Stimulated activated CD4-positive, alpha-beta T cell treated with anti-CD3 and anti-CD28 coated beads, Interleukin-1b, Interleukin-23, amount 100 ng/mL, for 1 hour (primary cell): ENCODE measurements around the gene ARHGAP15.

Experiments
- DNase-seq, 2 donors: peaks; one replicate each; pipeline ENCODE4 v3.0.0-alpha.2; 2020; ENCODE audit warnings: low read depth in 2 of 2

The ARHGAP15 gene

DNA sequence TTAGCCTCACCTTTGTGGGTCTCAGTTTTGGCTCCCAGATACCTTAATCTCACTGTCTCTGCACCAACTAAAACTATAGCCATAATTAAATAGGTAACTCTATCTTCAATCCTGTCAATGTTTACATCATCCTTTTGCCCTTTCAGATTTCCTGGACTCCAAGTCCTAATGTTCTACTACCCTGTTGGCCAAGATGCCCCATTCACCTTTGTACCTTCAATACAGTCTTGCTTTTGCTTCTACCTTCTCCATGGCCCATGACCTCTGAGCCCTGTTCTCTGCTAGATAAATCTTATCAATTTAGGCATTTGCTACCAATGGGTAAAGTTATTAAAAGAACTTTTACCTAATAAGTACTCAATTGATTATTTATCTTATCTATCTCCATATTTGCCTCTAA, 635.5 kb downstream of the ARHGAP15 start:
- DNase-seq = no peak

DNA sequence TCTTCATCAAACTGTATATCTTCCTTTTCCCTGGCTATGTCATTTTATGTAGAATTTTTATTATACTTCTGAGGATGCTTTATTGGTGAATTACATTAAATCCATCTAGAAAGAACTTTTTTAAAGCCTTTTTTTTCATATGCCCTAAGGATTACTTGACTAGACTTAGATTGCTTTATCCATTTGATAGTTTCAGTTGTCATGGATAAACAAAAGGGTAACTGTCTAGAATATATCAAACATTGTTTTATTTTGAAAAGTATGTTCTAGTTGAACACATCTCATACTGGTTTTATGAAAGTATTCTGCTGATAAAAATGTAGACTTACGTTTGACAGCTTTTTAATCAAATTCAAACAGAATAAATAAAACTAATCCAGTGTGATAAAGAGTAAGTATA, 639.8 kb downstream of the ARHGAP15 start:
- no peak for DNase-seq

DNA sequence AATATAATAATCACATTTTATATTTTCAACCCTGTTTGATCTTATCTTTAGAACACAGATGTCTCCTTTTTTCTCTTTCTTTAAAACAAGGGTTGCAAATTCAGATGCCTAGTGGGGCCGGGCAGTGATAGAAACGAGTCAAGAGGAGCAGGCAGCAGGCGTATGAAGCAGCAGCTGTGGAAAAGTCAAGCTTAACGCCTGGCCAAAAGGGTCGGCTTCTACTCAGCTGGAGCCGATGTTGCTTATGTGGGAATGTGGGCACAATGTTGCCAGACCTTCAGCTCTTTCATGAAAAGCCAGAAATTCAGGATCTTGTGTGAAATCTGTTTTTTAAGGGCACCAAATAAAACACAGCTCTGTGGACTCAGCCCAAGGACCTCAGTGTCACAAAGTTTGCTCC, 642.7 kb downstream of the ARHGAP15 start:
- no peak for DNase-seq

DNA sequence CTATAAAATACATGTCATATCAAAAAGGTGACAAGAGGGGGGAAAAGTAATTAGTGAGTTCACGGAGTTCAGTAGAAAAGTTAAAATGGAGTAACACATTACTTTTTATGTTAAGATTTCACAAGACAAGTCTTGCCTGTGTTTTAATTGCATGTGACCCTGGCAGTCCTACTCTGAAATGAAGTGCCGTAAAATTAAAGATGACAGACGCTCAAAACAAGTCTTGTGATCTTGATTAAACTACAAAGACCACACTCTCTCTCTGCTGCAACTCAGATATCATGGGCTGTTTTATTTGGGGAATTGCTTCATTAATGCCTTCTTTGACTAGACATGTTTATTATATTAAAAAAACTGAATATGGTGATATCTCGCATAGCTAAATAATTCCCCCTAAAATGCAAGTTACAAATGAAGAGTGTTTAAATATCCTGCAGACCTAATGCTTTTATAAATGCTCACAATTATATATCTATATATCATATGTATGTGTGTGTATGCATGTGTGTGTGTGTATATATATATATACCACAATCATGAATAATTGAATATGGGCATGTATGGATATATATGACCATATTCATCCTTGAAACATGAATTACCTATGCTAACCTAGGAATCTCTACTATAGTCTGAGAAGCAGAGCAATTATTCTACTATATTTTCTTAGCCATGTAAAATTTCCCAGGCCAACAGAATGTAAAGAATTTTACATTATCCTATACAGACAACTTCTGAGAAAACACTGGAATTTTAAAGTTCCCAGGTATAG, 647.5 kb downstream of the ARHGAP15 start:
- DNase-seq = no peak

DNA sequence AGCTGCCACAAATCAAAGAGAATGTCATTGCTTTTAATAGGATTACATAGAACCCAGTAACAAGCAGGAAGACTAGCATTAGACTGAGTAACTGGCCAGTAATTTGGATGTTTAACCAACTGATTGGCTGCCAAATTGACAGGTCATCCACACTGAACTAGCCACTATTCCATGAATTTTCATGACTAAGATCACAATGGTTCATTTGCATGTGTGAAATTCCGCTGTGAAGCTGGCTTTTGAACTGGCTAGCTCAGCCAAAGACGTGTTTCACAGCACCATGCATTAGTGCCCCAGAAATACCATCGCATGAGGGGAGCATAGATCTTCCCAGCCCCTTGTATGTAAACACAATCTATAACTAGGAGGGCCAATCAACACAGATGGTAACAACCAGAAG, 649.8 kb downstream of the ARHGAP15 start:
- DNase-seq = no peak

DNA sequence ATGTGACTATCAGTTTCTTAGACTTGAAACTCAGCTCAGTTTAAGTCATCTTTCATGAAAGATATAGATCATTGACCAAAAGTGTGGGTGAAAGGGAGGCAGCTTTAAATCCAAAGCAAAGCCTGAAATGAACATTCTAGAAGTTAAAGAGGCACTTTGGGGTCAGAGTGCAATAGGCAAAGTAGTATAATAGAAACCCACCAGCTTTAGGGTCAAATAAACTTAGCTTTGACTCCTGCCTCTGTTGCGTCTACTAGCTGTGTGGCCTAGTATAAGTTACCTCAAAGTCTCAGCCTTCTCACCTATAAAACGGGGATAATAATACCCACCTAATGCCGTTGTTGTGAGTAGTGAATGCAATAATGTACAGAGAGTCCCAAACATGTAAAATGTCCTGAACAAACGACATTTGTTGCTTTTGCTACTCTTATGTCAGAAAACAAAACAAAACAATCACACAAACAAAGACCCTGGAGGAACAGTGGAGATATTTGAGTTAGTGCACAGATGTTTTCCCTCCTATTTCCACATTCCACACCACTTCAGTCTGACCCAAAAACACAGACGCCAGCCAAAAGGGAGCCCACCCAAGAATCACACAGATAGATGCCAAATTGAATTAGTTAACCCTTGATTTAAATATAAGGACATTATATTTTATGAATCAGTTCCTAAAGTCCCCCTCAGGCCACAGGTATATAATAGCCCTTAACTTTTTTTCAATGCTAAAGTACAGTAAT, 657.0 kb downstream of the ARHGAP15 start:
- DNase-seq = no peak

DNA sequence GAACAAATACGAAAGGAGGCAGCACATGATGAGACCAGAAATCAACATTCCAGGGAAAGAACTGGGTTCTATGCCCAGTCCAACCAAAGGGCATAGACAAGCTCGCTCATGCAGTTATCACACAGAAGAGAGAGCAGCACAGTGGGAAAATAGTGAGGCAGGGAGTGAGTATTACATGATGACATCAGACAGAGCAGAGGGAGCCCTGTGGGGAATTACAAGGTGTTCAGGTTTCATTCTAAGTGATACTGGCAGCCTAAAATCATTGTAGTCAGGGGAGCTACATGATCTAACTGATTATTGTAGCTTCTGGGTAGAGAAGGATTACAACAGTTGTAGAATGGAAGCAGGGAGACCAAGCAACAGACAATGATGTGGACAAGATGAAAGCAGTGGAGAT, 658.5 kb downstream of the ARHGAP15 start:
- no peak for DNase-seq

DNA sequence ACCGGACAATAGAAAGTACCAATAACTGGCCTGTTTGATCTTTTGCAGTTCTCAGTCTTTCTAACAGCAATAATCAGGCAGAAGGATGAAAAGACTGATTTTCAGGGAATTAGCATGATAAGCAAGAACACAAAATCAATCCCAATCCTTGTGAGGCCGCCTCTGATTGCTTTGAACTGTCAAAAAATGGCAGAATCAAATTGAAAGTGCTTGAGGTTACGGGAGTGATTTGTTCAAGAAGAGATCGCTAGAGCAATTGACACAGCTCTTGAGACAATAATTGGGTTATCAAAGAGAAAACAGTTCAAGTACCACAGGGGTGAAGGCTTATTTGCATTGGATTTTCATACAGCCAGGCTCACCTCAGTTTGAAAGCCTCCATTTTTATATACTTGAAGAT, 663.4 kb downstream of the ARHGAP15 start:
- DNase-seq = no peak

DNA sequence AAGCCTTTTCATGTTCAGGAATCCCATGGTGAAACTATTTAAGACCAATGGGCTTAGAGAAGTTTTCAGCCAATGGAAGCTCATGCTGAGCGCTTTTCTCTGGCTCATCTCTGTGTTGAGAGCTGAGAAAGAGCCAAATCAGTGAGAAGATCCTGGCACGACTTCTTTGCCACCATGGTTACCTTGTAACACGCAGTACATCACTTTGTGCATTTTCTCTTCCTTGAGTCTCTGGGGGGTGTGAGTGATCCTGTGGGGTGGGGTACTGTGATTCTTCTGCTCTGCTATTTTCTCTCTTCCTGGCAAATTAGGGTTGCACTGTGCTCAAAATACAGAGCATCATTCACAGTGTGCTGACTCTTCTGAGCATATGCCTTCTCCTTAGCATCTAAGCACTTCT, 664.2 kb downstream of the ARHGAP15 start:
- no peak for DNase-seq

DNA sequence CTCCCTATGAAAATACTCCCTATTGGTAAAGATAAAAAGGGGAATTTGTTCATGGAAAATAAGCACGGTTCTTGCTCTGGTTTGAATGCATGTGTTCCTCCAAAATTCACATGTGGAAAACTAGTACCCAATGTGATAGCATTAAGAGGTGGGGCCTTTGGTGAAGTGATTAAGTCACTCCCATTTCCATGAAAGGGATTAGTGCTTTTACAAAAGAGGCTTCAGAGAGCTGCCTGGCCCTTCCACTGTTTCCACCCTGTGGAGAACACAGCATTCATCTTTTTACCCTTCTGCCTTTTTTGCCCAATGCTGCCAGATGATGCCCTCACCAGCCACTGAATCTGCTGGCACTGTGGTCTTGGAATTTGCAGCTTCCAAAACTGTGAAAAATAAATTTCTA, 666.8 kb downstream of the ARHGAP15 start:
- no peak for DNase-seq

DNA sequence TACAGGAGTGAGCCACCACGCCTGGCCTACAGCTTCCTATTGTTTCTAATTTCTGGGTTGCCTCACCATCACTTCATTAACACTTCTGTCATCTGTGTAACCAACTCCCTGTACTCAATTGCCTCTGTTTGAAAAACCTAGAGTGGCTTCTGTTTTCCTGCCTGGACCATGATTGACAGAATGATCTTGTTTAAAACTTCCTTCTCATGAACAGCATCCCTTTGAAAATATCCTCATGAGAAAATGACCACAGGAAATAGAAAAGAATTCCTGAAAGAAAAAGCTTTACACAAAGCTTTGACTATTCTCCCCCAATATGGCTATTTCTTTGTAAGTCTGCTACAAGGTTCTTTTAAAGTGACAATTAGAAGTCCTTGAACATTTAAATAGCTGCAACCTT, 672.3 kb downstream of the ARHGAP15 start:
- no peak for DNase-seq

DNA sequence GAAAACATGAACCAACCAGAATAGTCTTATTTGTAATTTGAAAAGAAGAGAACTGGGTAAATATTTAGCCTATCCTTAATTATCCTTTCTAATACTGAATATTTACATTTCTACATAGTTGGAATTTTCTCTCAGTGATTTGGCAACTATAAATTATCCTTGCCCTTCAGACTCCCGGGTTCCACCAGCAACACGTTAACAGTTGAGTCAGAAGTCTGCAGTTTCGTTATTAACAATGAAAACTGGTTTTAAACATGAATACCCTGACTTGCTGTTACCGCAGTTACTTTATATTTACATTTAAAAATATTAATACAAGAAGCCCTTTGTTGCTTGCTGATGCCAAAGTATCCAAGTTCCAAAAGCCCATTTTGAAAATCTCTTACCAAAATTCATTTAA, 673.0 kb downstream of the ARHGAP15 start:
- no peak for DNase-seq

DNA sequence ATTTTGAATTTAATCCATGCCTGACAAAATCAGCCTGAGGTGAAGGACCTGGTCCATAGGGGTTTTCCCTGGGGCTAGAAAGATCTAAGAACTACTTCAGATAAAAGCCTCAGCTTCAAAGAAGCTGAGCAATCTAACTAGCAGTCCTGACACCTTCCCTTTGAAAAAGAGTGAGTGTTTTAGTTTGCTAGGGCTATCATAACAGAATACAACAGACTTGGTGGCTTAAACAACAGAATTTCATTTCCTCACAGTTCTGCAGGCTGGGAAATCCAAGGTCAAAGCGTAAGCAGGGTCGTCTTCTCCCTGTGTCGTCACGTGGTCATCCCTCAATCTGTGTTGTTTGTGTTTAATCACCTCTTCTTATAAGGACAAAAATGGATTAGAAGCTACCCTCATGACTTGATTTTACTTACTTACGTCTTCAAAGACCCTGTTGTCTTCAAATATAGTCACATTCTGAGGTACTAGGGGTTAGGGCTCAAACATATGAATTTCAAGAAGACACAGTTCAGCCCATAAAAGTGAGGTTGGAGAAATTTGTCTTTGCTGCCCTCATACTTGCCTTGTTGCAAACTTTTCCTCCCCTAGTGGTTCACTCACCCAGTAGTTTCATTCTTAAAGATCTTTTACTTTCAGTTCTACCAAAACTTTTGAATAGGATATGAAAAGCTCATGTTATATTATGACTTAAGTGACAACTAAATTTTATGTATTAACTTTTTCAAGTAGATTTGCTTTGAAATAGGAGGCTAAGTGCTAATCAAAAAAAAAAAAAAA, 673.8 kb downstream of the ARHGAP15 start:
- DNase-seq = no peak

DNA sequence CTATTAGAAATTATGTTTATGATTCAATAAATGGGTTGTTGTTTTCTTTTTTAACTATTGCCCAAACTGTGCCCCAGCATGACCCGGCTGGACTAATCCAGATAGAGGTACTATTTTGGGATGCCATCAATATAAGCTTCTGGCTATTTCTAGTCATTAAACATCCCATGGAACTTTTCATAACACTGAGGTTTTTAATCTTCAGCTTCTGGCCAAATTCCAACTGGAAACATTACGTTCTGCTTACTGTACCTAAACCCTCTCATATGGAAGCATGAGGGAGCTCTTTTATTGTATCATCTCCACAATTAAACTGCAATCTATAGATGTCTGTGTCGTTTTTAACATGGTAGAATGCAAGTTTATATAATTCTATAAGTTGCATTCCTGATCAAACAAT, 674.7 kb downstream of the ARHGAP15 start:
- no peak for DNase-seq

DNA sequence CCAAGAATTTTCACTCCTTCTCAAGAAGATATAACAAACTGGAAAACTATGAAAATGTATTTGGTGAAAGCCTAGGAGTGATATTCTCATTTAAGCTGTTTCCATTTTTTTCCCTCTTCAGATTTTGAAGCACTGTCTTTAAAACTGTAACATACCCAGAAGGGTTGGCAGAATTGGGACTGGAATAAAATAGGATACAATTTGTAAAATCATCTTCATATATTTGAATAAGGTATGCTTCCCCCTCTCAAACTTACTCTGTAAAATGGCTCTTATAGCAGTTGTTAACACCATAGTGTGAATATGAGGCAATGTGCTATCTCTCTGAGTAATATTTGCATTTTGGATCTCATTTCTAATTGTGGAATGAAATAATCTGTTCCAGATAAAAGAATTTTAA, 676.4 kb downstream of the ARHGAP15 start:
- DNase-seq = no peak

DNA sequence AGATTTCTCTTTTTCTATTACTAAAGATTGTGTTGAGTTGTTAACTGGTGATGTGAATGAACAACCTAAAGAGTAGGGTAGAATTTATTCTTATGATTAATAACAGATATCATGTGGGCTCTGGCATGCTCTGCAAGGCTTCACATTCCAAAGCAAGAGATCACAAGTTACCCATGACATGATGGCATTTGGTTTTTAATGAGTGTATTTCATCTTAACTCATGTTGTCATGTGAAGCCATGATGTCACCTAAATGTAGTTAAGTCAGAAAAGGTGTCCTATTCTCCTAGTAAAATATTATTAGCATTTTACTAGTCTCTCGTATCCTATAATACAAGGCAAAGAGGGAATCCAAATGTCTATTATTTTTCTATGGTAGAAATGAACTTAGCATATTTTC, 678.0 kb downstream of the ARHGAP15 start:
- no peak for DNase-seq

DNA sequence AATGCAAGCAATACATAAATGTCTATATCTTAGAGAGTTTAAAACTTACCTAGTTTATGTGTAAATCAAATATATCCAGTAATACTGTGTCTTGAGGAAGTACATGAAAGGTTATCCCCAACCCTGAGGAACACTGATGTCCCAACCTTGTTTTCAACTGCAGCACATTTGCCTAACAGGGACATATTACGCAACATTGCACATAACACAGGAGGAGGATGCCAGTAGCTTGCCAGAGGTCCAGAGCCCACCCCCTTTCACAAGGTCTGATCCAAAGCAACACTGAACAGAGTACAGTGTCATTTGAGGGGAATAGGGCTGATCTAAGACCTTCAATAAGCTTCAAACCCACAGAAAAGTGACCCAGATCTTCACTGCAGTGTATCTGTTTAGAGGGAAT, 678.5 kb downstream of the ARHGAP15 start:
- no peak for DNase-seq

DNA sequence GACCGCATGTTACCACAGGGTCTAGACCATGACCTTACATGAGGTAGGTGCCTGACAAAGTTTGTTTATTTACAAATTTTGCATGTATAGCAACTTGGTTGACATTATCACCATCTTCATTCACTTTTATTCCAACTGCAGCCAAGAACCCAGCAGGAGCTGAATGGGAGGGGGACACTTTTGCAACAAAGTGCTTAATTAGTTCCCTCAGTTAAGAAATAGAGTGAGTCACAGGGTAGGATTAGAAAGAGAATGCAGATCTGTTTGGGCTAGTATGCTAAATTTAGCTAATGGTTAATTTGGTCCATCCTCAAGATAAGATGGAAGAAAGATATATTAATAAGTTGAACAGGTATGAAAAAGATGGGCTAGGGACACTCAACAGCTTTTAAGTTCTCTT, 678.9 kb downstream of the ARHGAP15 start:
- no peak for DNase-seq

DNA sequence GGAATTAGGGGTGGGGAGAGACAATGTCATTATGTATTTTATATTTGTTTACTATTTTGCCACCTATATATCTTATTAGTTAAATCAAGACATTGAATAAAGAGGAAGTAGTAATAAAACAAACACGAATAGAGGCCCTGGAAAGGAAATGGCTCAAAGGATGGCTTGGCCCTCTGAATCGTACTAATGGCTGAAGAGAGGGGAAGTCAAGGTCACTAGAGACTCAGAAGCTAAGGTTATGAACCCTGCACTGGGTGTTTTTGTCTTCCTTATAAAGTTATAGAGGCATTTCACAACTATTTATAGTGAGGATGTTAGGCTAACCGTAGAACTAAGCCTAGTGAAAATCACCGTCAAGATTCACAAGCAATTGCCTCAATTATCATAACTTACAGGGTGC, 685.9 kb downstream of the ARHGAP15 start:
- no peak for DNase-seq

DNA sequence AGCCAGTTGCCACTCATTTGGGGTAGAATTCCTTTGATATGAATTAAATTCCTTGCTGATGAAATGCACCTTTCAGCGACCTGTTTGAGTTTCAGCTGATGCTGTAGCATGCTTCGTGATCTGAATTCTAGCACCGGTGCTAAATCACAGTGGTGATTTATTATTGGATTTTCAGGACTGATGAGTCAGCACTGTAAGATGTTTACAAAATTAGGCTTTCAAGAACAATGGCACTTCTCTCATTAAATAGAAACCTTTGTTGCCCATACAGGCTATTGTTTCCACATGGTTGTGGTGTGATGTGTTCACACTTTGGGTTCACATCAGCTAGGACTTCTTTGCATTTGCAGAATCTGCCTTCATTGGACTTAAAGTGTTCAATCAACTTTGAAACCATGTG, 687.7 kb downstream of the ARHGAP15 start:
- DNase-seq = no peak
